Measurements from ENCODE around the gene LYSMD2. TPM values are rescaled to one million over a fixed set of nuclear protein-coding genes. Genes with fewer than 3 reads are reported as not detected.

The LYSMD2 gene
- total RNA-seq, 1 donor from 2014 or later = 1.8 TPM

DNA sequence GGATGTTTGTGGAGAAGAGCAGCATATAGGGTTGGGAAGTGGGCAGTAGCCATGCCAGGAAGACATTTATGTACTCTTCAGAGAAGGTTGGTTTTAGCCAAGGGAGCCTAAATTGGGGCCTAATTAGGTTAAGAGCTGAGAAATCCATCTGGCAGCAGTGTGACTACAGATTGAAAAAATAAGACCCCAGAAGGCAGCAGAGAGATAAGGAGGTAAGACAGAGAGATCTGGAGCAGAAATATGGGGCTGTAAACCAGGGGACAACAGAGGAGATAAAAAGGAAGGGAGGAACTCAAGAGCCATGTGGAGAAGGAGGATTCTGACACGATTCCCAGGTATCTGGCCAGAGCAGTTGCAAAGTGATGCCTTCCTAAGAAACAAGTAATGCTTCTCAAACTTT lies 23.3 kb downstream of the LYSMD2 start:
- TF ChIP-seq, protein P1, sequence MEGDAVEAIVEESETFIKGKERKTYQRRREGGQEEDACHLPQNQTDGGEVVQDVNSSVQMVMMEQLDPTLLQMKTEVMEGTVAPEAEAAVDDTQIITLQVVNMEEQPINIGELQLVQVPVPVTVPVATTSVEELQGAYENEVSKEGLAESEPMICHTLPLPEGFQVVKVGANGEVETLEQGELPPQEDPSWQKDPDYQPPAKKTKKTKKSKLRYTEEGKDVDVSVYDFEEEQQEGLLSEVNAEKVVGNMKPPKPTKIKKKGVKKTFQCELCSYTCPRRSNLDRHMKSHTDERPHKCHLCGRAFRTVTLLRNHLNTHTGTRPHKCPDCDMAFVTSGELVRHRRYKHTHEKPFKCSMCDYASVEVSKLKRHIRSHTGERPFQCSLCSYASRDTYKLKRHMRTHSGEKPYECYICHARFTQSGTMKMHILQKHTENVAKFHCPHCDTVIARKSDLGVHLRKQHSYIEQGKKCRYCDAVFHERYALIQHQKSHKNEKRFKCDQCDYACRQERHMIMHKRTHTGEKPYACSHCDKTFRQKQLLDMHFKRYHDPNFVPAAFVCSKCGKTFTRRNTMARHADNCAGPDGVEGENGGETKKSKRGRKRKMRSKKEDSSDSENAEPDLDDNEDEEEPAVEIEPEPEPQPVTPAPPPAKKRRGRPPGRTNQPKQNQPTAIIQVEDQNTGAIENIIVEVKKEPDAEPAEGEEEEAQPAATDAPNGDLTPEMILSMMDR (IDR thresholded peaks at IDR 0.05) = no peak
- no peaks in the 10 kb centered on the region for H3K36me3 Mint-ChIP-seq (ENCODE audit: unreplicated experiment)
- H3K9me3 Mint-ChIP-seq (ENCODE audit: unreplicated experiment) = no peaks in the 10 kb centered on the region
- no peak overlapping the region for H3K4me3 Mint-ChIP-seq (ENCODE audit: unreplicated experiment)
- H3K27me3 Mint-ChIP-seq (ENCODE audit: unreplicated experiment) = peaks cover 28% of the 10 kb centered on the region
- DNase-seq (ENCODE audit: extremely low spot score, unreplicated experiment) = no peak
- H3K4me1 Mint-ChIP-seq (ENCODE audit: unreplicated experiment) = no peaks in the 10 kb centered on the region
- no peak overlapping the region for H3K27ac Mint-ChIP-seq (ENCODE audit: unreplicated experiment)

DNA sequence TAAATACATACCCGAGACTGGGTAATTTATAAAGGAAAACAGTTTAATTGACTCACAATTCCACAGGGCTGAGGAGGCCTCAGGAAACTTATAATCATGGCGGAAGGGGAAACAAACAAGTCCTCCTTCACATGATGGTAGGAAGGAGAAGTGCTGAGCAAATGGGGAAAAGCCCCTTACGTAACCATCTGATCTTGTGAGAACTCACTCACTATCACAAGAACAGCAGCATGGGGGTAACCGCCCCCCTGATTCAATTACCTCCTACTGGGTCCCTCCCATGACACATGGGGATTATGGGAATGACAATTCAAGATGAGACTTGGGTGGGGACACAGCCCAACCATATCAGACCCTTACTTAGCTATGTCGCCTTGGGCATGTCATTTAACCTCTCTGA lies 28.4 kb downstream of the LYSMD2 start:
- no peak for DNase-seq (ENCODE audit: extremely low spot score, unreplicated experiment)
- Mint-ChIP-seq H3K4me3 (ENCODE audit: unreplicated experiment) (no peak overlapping the region), H3K36me3 (ENCODE audit: unreplicated experiment) (no peaks in the 10 kb centered on the region), H3K4me1 (ENCODE audit: unreplicated experiment) (no peaks in the 10 kb centered on the region), H3K9me3 (ENCODE audit: unreplicated experiment) (no peaks in the 10 kb centered on the region), H3K27me3 (ENCODE audit: unreplicated experiment) (peaks cover 51% of the 10 kb centered on the region), H3K27ac (ENCODE audit: unreplicated experiment) (no peak overlapping the region)
- TF ChIP-seq, protein P1 (IDR thresholded peaks at IDR 0.05) = no peak

GRCh38 chr15:51708013-51708412 lies 29.4 kb downstream of the LYSMD2 start:
- Mint-ChIP-seq H3K27me3 (ENCODE audit: unreplicated experiment) (peaks cover 50% of the 10 kb centered on the region), H3K27ac (ENCODE audit: unreplicated experiment) (no peak overlapping the region), H3K36me3 (ENCODE audit: unreplicated experiment) (no peaks in the 10 kb centered on the region), H3K4me3 (ENCODE audit: unreplicated experiment) (no peak overlapping the region), H3K4me1 (ENCODE audit: unreplicated experiment) (no peaks in the 10 kb centered on the region), H3K9me3 (ENCODE audit: unreplicated experiment) (no peaks in the 10 kb centered on the region)
- TF ChIP-seq, protein P1 (IDR thresholded peaks at IDR 0.05) = no peak
- DNase-seq (ENCODE audit: extremely low spot score, unreplicated experiment) = no peak

DNA sequence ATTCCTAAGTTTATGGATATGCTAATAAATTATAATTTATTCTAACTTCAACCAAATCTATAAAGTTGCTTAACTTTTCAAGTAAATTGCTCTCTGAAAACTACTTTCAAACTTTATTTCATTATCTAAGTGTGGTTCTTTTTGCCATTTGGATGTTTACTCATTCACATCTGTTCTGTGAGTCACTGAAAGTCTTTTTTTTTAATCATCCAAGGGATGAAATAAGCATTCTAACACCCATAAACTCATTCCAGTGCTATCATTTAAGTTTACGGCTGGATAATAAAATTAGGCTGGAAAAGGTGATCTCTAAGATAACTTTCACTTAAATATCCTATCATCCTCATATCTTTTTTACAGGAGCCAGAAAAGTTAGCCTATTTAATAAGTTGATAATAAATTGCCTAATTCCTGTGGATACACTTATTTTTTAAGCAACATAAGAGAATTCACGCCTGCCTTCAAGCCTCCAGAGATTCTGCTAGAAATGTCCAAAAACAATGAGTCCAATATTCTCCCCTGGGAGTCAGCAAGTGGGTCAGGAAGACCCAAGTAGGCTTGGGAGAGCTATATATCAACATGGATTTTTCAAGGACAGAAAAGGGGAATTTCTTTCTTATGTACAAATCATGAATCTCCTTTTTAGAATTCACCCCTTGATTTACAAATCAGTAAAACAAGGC lies 30.4 kb downstream of the LYSMD2 start:
- TF ChIP-seq, protein P1 (IDR thresholded peaks at IDR 0.05) = no peak
- no peak overlapping the region for H3K4me3 Mint-ChIP-seq (ENCODE audit: unreplicated experiment)
- no peaks in the 10 kb centered on the region for H3K4me1 Mint-ChIP-seq (ENCODE audit: unreplicated experiment)
- no peaks in the 10 kb centered on the region for H3K9me3 Mint-ChIP-seq (ENCODE audit: unreplicated experiment)
- H3K27ac Mint-ChIP-seq (ENCODE audit: unreplicated experiment) = no peak overlapping the region
- no peak for DNase-seq (ENCODE audit: extremely low spot score, unreplicated experiment)
- H3K36me3 Mint-ChIP-seq (ENCODE audit: unreplicated experiment) = no peaks in the 10 kb centered on the region
- peaks cover 50% of the 10 kb centered on the region for H3K27me3 Mint-ChIP-seq (ENCODE audit: unreplicated experiment)

- no peak overlapping the region for H3K4me3 Mint-ChIP-seq (ENCODE audit: unreplicated experiment)
- H3K36me3 Mint-ChIP-seq (ENCODE audit: unreplicated experiment) = no peaks in the 10 kb centered on the region
- no peaks in the 10 kb centered on the region for H3K4me1 Mint-ChIP-seq (ENCODE audit: unreplicated experiment)
- H3K9me3 Mint-ChIP-seq (ENCODE audit: unreplicated experiment) = no peaks in the 10 kb centered on the region
- no peak for DNase-seq (ENCODE audit: extremely low spot score, unreplicated experiment)
- TF ChIP-seq, protein P1 (IDR thresholded peaks at IDR 0.05) = no peak
- no peak overlapping the region for H3K27ac Mint-ChIP-seq (ENCODE audit: unreplicated experiment)
- peaks cover 51% of the 10 kb centered on the region for H3K27me3 Mint-ChIP-seq (ENCODE audit: unreplicated experiment)
These were observed 31.2 kb downstream of the LYSMD2 start for GRCh38 chr15:51706291-51706690.

Data from osteocyte (in vitro differentiated cells).